A549 (cell line): ENCODE data around the gene HNRNPUL2. TPM values are rescaled to one million over a fixed set of nuclear protein-coding genes. Genes with fewer than 3 reads are reported as not detected.

Source experiments
- ATAC-seq, 2 experiments: fragments of 200-7000 bp in 1 of 2; fragments of >200 bp in 1 of 2; cut with Nextera tagmentation in 1 of 2; cut with Tn5 transposase in 1 of 2; 3 replicates each; pipeline versions ENCODE4 v1.8.0 to v1.9.1; 2018 to 2020; ENCODE audit warnings: mild to moderate bottlenecking in 1 of 2, moderate library complexity in 1 of 2
- CTCF ChIA-PET: fragments of 300-600 bp; sonication (Branson Sonifier 250); formaldehyde crosslinking; extraction: SDS; loops from one replicate; lab custom pipeline; 2021; ENCODE audit warnings: antibody characterized with exemption, inconsistent platforms; lab: Yijun Ruan, JAX
- POLR2A ChIA-PET: fragments of 350-600 bp; formaldehyde crosslinking; extraction: SDS; loops from one replicate; lab custom pipeline; 2021; ENCODE audit warnings: antibody characterized with exemption, inconsistent platforms; lab: Yijun Ruan, JAX
- DNase-seq, 2 experiments: peaks; one replicate each; pipeline versions ENCODE4 v3.0.0 to v3.0.0-alpha.2; 2011 to 2016; ENCODE audit warnings: low read depth in 1 of 2, low spot score in 1 of 2
- FAIRE-seq: peaks from 2 replicates; lab custom pipeline; 2011; peaks lifted over from hg19 to GRCh38; lab: Jason Lieb, UNC
- H3K27ac ChIP-seq, 2 experiments: fragments of >200 bp; sonication (Bioruptor Twin); formaldehyde crosslinking; 3 replicates each; pipeline ENCODE4 v1.5.1; 2016 to 2017
- H3K4me1 ChIP-seq: fragments of >200 bp; sonication (Bioruptor Twin); formaldehyde crosslinking; 3 replicates; pipeline ENCODE4 v1.6.1; 2016
- H3K4me2 ChIP-seq: fragments of >200 bp; sonication (Bioruptor Twin); formaldehyde crosslinking; 3 replicates; pipeline ENCODE4 v1.6.1; 2016
- H3K4me3 ChIP-seq: fragments of >200 bp; sonication (Bioruptor Twin); formaldehyde crosslinking; 3 replicates; pipeline ENCODE4 v1.5.1; 2016
- H3K9me3 ChIP-seq: fragments of >200 bp; sonication (Bioruptor Twin); formaldehyde crosslinking; 3 replicates; pipeline ENCODE4 v1.6.1; 2016
- CHD4 ChIP-seq: fragments of 200-600 bp; sonication (generic); IDR thresholded peaks from 2 replicates; pipeline ENCODE4 v1.6.1; 2016; ENCODE audit warnings: antibody characterized with exemption, mild to moderate bottlenecking, borderline replicate concordance
- FOSL2 ChIP-seq, 2 experiments: fragments of 450-650 bp in 1 of 2; fragments of >200 bp in 1 of 2; sonication (Bioruptor Twin) in 1 of 2; formaldehyde crosslinking; IDR thresholded peaks; 2 replicates each; pipeline versions ENCODE4 v1.5.0 to v1.6.1; 2016 to 2020; ENCODE audit warnings: mild to moderate bottlenecking in 1 of 2, moderate library complexity in 1 of 2
- FOXS1 ChIP-seq: fragments of 250-450 bp; sonication (Bioruptor Pico); IDR thresholded peaks from 2 replicates; pipeline ENCODE4 v1.5.0; 2020; ENCODE audit warnings: mild to moderate bottlenecking, moderate library complexity
- HEYL ChIP-seq: fragments of 250-450 bp; sonication (Bioruptor Pico); IDR thresholded peaks from 2 replicates; pipeline ENCODE4 v1.8.0; 2021; ENCODE audit warnings: mild to moderate bottlenecking, moderate library complexity
- JUN ChIP-seq, 2 experiments: fragments of >200 bp; sonication (Bioruptor Twin); formaldehyde crosslinking; IDR thresholded peaks; 2 replicates in 1 of 2; 3 replicates in 1 of 2; pipeline ENCODE4 v1.6.1; 2016 to 2017
- KDM5A ChIP-seq: fragments of 200-600 bp; sonication (generic); IDR thresholded peaks from 2 replicates; pipeline ENCODE4 v1.6.1; 2016; ENCODE audit warnings: antibody characterized with exemption, mild to moderate bottlenecking
- MAZ ChIP-seq: fragments of 150-350 bp; IDR thresholded peaks from 2 replicates; pipeline ENCODE4 v1.6.1; 2014; ENCODE audit warnings: antibody characterized with exemption, low read depth, low read length, borderline replicate concordance
- PHF8 ChIP-seq: fragments of 200-600 bp; sonication (generic); IDR thresholded peaks from 2 replicates; pipeline ENCODE4 v1.6.1; 2016; ENCODE audit warnings: low read depth, mild to moderate bottlenecking, antibody characterized with exemption, moderate library complexity, borderline replicate concordance
- POLR2A ChIP-seq: IDR thresholded peaks from 2 replicates; pipeline ENCODE4 v1.6.1; 2012; ENCODE audit warnings: mild to moderate bottlenecking, low read length
- RARB ChIP-seq: fragments of 250-450 bp; sonication (Bioruptor Pico); IDR thresholded peaks from 2 replicates; pipeline ENCODE4 v1.8.0; 2021; ENCODE audit warnings: mild to moderate bottlenecking, moderate library complexity
- RFX5 ChIP-seq: fragments of 450-650 bp; IDR thresholded peaks from 2 replicates; pipeline ENCODE4 v1.7.1; 2014; ENCODE audit warnings: antibody characterized with exemption, mild to moderate bottlenecking, moderate library complexity
- WGBS: methylation state at CpG from one replicate; pipeline ENCODE4 v1.1.6; 2017; ENCODE audit errors: missing lambda C conversion rate; 5-methylcytosine and 5-hydroxymethylcytosine counted together
- polyA plus RNA-seq, 4 experiments: library from polyadenylated mRNA; depleted of rRNA in 3 of 4; stranded (reverse); fragments of >200 nt; fragmentation: RNase III in 1 of 4; extraction: RNeasy Plus Mini Kit Qiagen cat#74134 plus additional on column Dnase treatment in 1 of 4; gene quantifications; 2 replicates in 3 of 4; 3 replicates in 1 of 4; pipeline ENCODE4 v1.2.3, GENCODE V29; 2011 to 2017
- TF ChIP-seq, protein P1 (sequence below): fragments of 200-600 bp; sonication (generic); IDR thresholded peaks from 2 replicates; pipeline ENCODE4 v1.6.1; 2016; ENCODE audit warnings: antibody characterized with exemption, mild to moderate bottlenecking, moderate library complexity
- TF ChIP-seq, protein P2 (sequence below): fragments of >200 bp; sonication (Bioruptor Twin); formaldehyde crosslinking; IDR thresholded peaks from 2 replicates; pipeline ENCODE4 v1.6.1; 2016
- TF ChIP-seq, protein P3 (sequence below): fragments of >200 bp; sonication (Bioruptor Twin); formaldehyde crosslinking; IDR thresholded peaks from 3 replicates; pipeline ENCODE4 v1.6.1; 2016
- TF ChIP-seq, protein P4 (sequence below): IDR thresholded peaks from 2 replicates; pipeline ENCODE4 v1.6.1; 2012
- TF ChIP-seq, protein P5 (sequence below): IDR thresholded peaks from 2 replicates; pipeline ENCODE4 v1.6.1; 2012
- TF ChIP-seq, protein P6 (sequence below): IDR thresholded peaks from 2 replicates; pipeline ENCODE4 v1.6.1; 2012; ENCODE audit warnings: low read depth, borderline replicate concordance

HNRNPUL2 gene
- polyA plus RNA-seq, 2 of the 4 experiments (the other 2 are of a cell fraction), result 31.4 to 74.4 TPM

DNA sequence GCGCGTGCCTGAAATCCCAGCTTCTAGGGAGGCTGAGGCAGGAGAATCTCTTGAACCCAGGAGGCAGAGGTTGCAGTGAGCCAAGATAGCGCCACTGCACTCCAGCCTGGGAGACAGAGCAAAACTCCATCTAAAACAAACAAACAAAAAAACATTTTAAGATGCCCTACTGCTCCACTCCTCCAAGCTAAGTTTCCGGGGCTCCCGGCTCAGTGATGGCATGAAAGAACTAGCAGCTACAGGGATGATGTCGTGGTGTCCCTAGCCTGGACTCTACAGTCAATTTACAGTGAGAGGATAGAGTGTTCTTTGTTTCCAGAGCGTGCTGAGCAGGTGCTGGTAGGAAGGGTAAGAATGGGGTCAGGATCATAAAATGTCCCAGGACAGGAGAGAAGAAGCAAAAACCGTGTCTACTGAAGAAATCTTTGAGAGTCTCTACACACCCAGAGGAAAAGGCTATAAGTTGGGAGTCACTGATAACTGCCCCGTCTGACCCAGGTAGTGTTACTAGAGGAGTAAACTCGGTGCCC, 27.9 kb upstream of the HNRNPUL2 start (continued):
- TF ChIP-seq, protein P1, sequence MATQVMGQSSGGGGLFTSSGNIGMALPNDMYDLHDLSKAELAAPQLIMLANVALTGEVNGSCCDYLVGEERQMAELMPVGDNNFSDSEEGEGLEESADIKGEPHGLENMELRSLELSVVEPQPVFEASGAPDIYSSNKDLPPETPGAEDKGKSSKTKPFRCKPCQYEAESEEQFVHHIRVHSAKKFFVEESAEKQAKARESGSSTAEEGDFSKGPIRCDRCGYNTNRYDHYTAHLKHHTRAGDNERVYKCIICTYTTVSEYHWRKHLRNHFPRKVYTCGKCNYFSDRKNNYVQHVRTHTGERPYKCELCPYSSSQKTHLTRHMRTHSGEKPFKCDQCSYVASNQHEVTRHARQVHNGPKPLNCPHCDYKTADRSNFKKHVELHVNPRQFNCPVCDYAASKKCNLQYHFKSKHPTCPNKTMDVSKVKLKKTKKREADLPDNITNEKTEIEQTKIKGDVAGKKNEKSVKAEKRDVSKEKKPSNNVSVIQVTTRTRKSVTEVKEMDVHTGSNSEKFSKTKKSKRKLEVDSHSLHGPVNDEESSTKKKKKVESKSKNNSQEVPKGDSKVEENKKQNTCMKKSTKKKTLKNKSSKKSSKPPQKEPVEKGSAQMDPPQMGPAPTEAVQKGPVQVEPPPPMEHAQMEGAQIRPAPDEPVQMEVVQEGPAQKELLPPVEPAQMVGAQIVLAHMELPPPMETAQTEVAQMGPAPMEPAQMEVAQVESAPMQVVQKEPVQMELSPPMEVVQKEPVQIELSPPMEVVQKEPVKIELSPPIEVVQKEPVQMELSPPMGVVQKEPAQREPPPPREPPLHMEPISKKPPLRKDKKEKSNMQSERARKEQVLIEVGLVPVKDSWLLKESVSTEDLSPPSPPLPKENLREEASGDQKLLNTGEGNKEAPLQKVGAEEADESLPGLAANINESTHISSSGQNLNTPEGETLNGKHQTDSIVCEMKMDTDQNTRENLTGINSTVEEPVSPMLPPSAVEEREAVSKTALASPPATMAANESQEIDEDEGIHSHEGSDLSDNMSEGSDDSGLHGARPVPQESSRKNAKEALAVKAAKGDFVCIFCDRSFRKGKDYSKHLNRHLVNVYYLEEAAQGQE, result no peak
- TF ChIP-seq, protein P2, sequence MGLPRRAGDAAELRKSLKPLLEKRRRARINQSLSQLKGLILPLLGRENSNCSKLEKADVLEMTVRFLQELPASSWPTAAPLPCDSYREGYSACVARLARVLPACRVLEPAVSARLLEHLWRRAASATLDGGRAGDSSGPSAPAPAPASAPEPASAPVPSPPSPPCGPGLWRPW, result no peak
- TF ChIP-seq HEYL (CRISPR knock-in tag), result no peak

DNA sequence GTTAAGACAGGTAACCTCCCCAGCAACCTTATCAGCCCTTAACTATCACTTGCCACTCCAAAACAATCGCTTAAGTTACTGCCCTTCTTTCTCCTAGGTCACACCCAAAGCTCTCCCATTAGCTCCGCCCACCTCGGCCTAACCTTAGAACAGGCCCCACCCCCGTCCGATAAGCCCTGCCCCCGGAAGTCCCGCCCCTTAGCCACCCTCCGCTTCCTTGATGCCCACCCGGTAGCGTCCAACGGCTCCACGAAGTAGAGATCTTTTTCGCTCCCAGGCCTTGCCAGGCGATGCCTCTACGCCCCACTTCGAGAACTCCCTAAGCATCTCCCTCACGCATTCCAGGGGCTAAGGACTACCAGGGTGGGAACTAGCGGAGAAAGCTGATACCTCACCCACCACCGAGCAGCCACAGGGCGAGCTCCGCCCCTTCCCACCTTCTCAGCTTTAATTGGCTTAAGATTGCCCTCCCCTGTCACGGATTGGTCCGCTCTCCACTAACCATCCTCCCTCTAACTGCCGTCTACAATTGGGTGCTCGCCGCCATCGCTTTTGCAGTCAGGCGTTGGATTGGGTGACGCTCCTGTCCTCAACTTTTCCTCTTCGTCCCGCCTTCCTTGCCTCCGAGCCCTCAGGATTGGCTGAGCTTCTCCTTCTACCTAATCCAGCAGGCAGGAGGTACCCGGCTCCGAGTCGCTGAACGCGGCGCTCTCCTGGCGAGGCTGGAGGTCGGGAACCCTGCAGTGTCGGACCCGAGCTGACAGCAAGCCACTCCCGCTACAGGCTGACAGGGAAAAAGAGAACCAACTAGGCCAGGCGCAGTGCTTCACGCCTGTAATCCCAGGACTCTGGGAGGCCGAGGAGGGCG, 26.7 kb upstream of the HNRNPUL2 start, which contains the start of gene ZBTB3:
Gene ZBTB3 (minus strand): TSS at position 425 of the 868 bp plus-strand sequence. CDS start 496 bp downstream, outside the sequence.
- POLR2A ChIA-PET, result interaction anchor here (0.5 to 3.0 kb wide), 40 partner anchors 8 to 308 kb away, joined by 3 to 96 read pairs (median 6); partner anchors contain the start of genes C11orf98, CSKMT, EEF1G and GANAB
- Histone ChIP-seq H3K27ac (peak within 1 kb of the TSS; percentile 92 to 94), H3K4me3 (peak within 1 kb of the TSS; percentile 55), H3K4me2 (peak within 1 kb of the TSS; percentile 91), H3K9me3 (no peaks in the 10 kb centered on the region), H3K4me1 (peaks cover 11% of the 10 kb centered on the region; the same call in 1 of the 3 replicates)
- FAIRE-seq (peak; percentile 80), ATAC-seq (peak; percentile 98 to 99), DNase-seq (peak; percentile 99 to 100)
- TF ChIP-seq POLR2A (peak; percentile 86), FOXS1 (no peak), CHD4 (peak; percentile 87; the same call in 1 of the 2 replicates), RARB (no peak), RFX5 (peak; percentile 51; the same call in 1 of the 2 replicates), JUN (IDR thresholded peaks at IDR 0.05) (peak; percentile 36 to 92; a peak in 4 of 5 replicates), MAZ (no peak), PHF8 (peak; percentile 59), KDM5A (no peak), FOSL2 (IDR thresholded peaks at IDR 0.05) (no peak), FOSL2 (CRISPR knock-in tag; IDR thresholded peaks at IDR 0.05) (no peak)
- TF ChIP-seq, protein P3, sequence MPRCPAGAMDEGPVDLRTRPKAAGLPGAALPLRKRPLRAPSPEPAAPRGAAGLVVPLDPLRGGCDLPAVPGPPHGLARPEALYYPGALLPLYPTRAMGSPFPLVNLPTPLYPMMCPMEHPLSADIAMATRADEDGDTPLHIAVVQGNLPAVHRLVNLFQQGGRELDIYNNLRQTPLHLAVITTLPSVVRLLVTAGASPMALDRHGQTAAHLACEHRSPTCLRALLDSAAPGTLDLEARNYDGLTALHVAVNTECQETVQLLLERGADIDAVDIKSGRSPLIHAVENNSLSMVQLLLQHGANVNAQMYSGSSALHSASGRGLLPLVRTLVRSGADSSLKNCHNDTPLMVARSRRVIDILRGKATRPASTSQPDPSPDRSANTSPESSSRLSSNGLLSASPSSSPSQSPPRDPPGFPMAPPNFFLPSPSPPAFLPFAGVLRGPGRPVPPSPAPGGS, result peak; percentile 44
- TF ChIP-seq, protein P4, sequence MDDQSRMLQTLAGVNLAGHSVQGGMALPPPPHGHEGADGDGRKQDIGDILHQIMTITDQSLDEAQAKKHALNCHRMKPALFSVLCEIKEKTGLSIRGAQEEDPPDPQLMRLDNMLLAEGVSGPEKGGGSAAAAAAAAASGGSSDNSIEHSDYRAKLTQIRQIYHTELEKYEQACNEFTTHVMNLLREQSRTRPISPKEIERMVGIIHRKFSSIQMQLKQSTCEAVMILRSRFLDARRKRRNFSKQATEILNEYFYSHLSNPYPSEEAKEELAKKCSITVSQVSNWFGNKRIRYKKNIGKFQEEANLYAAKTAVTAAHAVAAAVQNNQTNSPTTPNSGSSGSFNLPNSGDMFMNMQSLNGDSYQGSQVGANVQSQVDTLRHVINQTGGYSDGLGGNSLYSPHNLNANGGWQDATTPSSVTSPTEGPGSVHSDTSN, result peak; percentile 83
- TF ChIP-seq, protein P5, sequence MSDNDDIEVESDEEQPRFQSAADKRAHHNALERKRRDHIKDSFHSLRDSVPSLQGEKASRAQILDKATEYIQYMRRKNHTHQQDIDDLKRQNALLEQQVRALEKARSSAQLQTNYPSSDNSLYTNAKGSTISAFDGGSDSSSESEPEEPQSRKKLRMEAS, result peak; percentile 80
- TF ChIP-seq, protein P6, sequence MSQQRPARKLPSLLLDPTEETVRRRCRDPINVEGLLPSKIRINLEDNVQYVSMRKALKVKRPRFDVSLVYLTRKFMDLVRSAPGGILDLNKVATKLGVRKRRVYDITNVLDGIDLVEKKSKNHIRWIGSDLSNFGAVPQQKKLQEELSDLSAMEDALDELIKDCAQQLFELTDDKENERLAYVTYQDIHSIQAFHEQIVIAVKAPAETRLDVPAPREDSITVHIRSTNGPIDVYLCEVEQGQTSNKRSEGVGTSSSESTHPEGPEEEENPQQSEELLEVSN, result 0 out of 2 replicates have a peak, but pooled peaks have one; percentile 33
- under 1% methylated on average over 43 of the region's 47 CpGs for WGBS
- CTCF ChIA-PET, result interaction anchor here (0.6 to 3.2 kb wide), 12 partner anchors 11 to 152 kb away, joined by 3 to 17 read pairs (median 4); partner anchors contain the start of genes HNRNPUL2 and STX5
